Pons (tissue), 1 donor: ENCODE results near the gene TSPAN9.
A peak's percentile ranks its signal among the peaks of the same experiment; 100 is the strongest.

ENCODE experiments used
- DNase-seq: peaks from one replicate; pipeline ENCODE4 v3.0.0-alpha.2; 2016; ENCODE audit warnings: low spot score

TSPAN9 gene

GRCh38 chr12:3123729-3124128, 46.5 kb downstream of the TSPAN9 start:
- no peak for DNase-seq

DNA sequence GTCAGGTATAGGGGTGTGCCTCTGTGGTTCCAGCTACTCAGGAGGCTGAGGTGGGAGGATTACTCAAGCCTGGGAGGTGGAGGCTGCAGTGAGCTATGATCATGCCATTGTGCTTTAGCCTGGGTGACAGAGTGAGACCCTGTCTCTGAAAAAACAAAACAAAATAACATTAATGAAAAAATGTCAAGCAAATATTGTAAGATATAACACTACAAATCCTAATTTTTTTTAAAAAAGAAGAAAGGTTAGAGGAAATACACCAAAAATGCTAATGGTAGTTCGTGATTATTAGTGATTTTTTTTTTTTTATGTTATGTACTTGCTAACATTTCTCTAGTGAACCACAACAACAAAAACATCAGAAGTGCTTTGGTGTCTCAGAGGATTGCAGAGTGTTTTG, 47.7 kb downstream of the TSPAN9 start:
- DNase-seq: no peak

- DNase-seq: peak; percentile 83
Measured at GRCh38 chr12:3125674-3126073, 48.5 kb downstream of the TSPAN9 start.

DNA sequence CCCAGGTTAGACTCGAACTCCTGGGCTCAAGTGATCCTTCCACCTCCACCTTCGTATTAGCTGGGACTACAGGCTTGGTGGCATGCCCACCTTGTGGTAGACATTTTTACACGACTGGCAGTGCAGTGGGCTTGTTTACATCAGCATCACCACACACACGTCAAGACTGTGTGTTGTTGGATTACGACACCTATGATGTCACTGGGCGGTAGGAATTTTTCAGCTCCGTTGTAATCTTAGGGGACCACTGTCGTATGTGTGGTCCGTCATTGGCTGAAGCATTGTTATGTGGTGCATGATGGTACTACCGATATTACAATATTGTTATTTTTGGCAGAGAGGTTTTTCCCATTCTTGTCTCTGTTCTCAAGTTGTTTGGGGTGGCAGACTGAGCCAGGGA, 50.7 kb downstream of the TSPAN9 start:
- DNase-seq: no peak

GRCh38 chr12:3128498-3129293, 51.5 kb downstream of the TSPAN9 start:
- DNase-seq: no peak

DNA sequence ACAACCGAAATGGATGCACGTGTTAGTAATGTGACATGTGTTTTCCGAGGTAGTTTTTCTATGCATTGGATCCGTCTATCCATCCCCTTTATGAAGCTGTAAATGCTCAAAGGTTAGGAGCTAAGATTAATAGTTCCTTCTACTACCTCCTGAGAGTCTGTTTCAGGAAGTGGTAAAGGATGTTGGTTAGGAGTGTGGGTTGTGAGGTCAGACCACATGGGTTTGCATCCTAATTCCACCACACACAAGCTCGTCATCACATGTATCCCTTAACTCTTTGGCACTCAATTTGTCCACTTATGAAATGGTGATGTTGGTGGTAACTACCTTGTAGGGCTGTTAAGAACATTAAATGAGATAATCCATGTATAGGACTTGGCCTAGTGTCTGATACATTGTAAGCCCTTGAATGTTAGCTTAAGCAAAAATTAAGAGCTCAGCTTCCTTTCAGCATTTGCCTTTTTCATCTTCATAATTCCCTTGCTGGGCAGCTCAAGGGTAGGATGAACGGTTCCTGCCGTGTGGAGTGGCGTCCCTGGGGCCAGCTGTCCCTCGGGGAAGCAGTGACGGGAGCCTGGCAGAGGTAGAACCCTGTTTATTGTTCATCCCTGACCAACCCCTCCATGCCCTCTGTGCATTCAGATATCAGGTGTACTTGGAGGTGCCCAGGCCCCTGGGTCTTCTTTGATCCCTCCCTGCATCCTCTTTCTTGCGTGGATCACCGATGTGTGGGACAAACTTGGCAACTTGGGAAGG, 52.3 kb downstream of the TSPAN9 start:
- DNase-seq: peak; percentile 37

GRCh38 chr12:3130057-3130830, 53.1 kb downstream of the TSPAN9 start:
- peak; percentile 17 for DNase-seq

DNA sequence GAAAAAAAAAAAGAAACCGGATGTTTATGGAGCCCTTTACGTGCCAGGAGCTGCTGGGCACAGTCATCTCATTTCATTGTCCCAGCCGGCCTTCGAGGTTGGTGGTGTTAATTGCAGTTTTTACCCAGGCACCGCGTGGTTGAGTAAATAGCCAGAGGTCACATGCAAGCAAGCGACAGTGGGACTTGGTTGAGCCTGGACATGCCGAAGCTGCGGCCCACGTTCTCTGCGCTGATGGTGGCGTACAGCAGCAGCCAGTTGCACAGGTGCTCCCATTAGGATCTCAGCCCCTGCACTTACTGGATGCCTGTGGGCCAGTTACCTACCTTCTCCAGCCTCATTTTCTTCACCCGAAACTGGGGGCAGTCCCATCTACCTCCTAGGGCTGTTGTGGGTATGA, 54.0 kb downstream of the TSPAN9 start:
- DNase-seq: no peak

GRCh38 chr12:3132636-3133404, 55.6 kb downstream of the TSPAN9 start:
- DNase-seq: no peak

GRCh38 chr12:3133405-3133783, 56.2 kb downstream of the TSPAN9 start:
- DNase-seq: no peak

GRCh38 chr12:3134126-3134525, 56.9 kb downstream of the TSPAN9 start:
- DNase-seq: no peak

DNA sequence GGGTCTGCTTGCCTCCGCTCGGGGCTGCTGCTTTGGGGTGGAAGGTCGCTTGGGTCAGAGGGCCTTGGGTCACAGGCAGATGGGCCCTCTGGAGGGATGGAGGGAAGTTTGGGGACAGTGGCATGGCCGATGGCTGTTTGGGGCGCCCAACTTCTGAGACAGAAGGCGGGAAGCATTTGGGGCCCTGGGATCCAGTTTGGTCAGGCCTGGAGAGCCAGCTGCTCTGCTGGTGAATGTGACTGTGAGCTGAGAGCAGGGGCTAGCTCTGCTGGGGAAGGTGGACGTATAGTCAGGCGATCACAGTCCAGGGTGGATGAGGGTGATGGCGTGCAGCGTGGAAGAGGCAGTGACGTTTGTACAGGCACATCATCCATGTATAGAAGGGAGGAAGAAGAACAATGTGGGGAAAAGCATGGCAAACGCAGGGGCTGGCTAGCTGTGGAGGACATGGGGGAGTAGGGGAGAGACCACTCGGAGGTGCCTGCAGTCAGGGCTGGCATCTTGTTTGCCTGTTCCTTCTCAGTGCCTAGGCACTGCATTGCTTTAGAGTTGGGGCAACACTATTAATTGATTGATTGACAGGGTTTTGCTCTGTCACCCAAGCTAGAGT, 57.5 kb downstream of the TSPAN9 start:
- DNase-seq: no peak

DNA sequence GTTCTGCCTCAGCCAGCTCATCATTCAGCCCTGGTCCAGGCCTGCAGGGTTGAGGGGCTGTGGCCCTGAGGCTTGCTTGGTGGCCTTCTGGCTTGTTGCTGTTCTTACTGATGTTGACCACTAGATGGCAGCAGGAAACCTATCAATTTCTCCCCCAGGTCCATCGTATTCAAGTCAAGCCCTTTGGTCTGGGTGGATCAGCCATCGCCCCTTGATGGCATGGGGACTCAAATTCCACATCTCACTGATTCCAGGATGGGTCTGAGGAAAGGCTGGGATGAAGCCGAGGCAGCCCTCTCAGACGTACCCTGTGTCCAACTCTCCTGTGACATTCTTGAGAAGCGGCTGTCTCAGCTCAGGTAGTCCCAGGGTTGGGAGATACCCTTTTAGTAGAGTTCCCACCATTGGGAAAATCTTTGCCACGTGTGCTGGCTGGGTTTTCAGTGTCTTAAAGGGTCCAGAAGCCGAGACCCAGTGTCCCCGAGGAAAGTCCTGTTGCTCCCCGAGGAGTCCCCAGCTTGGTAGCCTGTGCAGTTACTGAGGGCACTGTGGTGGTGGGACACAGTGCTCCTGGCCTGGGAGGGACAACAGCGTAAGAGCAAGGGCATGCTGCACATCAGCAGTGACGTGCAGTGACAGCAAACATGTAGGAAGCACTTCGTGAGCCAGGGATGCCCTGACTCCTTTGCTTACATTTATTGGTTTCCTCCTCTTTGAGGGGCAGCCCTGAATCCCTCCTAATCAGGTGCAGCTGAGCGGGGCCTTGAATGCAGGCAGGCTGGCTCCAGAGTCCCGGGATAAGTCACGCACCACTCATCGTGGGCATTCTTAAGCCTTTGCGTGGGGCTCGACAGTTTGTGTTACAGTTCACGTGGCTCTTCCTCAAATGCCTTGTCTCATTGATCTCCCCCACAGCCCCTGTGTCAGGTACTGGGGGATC, 58.6 kb downstream of the TSPAN9 start:
- peak; percentile 79 for DNase-seq

- no peak for DNase-seq
Measured at GRCh38 chr12:3136641-3137267, 59.6 kb downstream of the TSPAN9 start.

DNA sequence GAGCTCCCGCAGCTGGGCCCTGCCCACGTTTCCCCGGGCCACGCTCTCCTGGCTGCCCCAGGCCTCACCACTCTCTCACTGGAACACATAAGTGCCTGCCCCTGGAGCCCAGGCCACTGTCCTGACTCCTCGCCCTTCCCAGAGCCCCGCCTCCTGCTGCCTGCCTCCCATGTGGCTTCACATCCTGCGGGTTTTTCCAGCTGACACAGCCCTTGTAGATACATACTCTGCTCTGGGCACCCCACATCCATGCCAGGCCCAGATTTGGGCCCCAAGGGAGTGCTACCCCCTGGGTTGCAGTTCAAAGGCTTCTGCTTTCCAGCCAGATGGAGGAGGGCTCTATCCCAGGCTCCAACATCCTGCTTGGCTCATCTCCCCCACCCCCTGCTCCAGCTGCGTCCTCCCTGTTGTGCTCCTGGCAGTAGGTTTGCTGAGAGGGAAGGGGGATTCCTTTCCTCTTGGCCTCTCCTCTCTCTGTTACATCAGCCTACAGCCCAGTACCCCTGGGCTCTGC, 60.1 kb downstream of the TSPAN9 start:
- DNase-seq: no peak

GRCh38 chr12:3137814-3138445, 60.8 kb downstream of the TSPAN9 start:
- DNase-seq: no peak

- DNase-seq: no peak
Measured at GRCh38 chr12:3138941-3139511, 61.8 kb downstream of the TSPAN9 start.

DNA sequence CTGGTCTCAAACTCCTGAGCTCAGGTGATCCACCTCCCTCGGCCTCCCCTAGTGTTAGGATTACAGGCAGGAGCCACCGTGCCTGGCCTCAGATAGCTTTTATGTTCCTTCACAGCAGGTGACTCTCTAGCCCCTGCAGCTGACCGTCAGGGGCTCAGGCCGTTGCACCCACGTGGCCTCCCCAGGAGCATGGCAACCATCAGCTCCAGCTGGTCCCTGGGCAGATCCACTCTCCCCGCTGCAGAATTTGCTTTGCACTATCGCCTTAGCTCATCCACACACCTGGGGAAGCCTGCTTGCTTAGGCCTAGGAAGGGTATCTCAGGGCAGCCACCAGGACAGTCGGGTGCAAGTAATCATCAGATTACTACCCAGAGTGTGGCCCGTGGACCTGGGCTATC, 62.6 kb downstream of the TSPAN9 start:
- no peak for DNase-seq

- no peak for DNase-seq
Measured at GRCh38 chr12:3140284-3140683, 63.1 kb downstream of the TSPAN9 start.
